Measurements from ENCODE around the gene SRGN.
"Not testable (repeated sequence)": the region's sequence is repeated elsewhere in the genome, so short reads cannot be mapped to it uniquely, and the experiment has no call there.

SRGN gene

GRCh38 chr10:69087590-69088470, at the start of gene SRGN:
Gene SRGN, plus strand, starts transcription at chr10:69088103. Its CDS starts 55 bp downstream, at chr10:69088158.
- no peak for FAIRE-seq

- FAIRE-seq: not testable (repeated sequence)
Measured at GRCh38 chr10:69040904-69041303, 47.0 kb upstream of the SRGN start.

GRCh38 chr10:69042417-69042816, 45.5 kb upstream of the SRGN start:
- no peak for FAIRE-seq

- no peak for FAIRE-seq
Measured at GRCh38 chr10:69042838-69043237, 45.1 kb upstream of the SRGN start.

- FAIRE-seq: no peak
Measured at GRCh38 chr10:69043931-69044531, 43.9 kb upstream of the SRGN start.

GRCh38 chr10:69044546-69044945, 43.4 kb upstream of the SRGN start:
- FAIRE-seq: no peak

GRCh38 chr10:69045441-69046300, 42.2 kb upstream of the SRGN start:
- no peak for FAIRE-seq

GRCh38 chr10:69047111-69047832, 40.6 kb upstream of the SRGN start:
- FAIRE-seq: no peak

GRCh38 chr10:69048103-69048502, 39.8 kb upstream of the SRGN start:
- no peak for FAIRE-seq

GRCh38 chr10:69049566-69049961, 38.3 kb upstream of the SRGN start:
- FAIRE-seq: no peak

GRCh38 chr10:69051303-69051702, 36.6 kb upstream of the SRGN start:
- FAIRE-seq: no peak

- FAIRE-seq: no peak
Measured at GRCh38 chr10:69051710-69052487, 36.0 kb upstream of the SRGN start.

- no peak for FAIRE-seq
Measured at GRCh38 chr10:69052736-69053135, 35.2 kb upstream of the SRGN start.

- FAIRE-seq: no peak
Measured at GRCh38 chr10:69055241-69055640, 32.7 kb upstream of the SRGN start.

GRCh38 chr10:69056129-69056528, 31.8 kb upstream of the SRGN start:
- FAIRE-seq: no peak

GRCh38 chr10:69056536-69057260, 31.2 kb upstream of the SRGN start:
- no peak for FAIRE-seq

GRCh38 chr10:69057261-69057950, 30.5 kb upstream of the SRGN start:
- no peak for FAIRE-seq

- no peak for FAIRE-seq
Measured at GRCh38 chr10:69057951-69058297, 30.0 kb upstream of the SRGN start.

GRCh38 chr10:69060127-69060798, 27.6 kb upstream of the SRGN start:
- no peak for FAIRE-seq

Measured in TTC549 (cell line).